ENCODE results near the gene NDRG4.

Gene NDRG4

GRCh38 chr16:58499615-58500351 is at the start of gene NDRG4:
TSS of gene NDRG4 (plus strand) at chr16:58500143. CDS start at chr16:58500249, 106 bp downstream.
- no peak for DNase-seq

DNA sequence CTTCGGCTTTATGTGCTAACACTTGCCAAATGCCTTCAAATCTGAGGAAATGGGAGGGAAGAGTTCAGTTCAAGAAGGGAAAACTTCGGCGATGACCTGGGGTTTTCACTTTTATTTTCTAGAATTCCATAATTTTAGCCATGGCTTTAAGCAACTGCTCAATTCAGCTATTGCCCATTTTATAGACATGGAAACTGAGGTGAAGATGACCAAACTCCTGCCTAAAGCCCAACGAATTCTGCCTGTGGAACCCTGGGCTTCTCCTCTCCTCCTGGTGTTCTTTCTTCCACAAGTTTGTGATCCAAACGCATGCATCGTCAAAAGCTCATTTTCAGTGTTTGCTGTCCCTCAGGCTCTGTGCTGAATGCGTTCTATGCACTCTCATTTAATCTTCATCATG is 49.4 kb upstream of the NDRG4 start:
- DNase-seq, result no peak

- DNase-seq, result no peak
Observed at GRCh38 chr16:58451265-58451689, 48.7 kb upstream of the NDRG4 start.

DNA sequence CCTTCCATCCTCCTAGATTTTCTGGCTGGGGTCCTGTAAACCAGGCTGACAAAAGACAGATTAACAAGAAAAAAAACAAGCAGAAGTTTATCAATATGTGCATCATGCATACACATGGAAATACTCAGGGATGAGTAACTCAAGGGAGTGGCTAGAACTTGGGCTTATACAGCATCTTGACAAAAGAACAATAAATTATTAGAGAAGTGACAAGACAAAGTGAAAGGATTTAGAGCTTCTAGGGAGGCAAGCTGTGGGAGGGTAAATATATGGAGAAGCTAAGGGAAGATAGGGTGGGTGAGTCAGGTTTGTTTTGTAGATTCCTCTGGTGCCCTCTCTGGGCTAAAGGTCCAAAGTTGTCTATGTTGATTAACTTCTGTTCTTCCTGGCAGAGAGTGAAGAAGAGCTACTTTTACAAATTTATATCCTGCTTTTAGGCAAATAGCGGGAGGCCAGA is 48.0 kb upstream of the NDRG4 start:
- DNase-seq, result no peak

- DNase-seq, result no peak
Observed at GRCh38 chr16:58452640-58453039, 47.3 kb upstream of the NDRG4 start.

GRCh38 chr16:58454178-58454577 is 45.8 kb upstream of the NDRG4 start:
- DNase-seq, result no peak

DNA sequence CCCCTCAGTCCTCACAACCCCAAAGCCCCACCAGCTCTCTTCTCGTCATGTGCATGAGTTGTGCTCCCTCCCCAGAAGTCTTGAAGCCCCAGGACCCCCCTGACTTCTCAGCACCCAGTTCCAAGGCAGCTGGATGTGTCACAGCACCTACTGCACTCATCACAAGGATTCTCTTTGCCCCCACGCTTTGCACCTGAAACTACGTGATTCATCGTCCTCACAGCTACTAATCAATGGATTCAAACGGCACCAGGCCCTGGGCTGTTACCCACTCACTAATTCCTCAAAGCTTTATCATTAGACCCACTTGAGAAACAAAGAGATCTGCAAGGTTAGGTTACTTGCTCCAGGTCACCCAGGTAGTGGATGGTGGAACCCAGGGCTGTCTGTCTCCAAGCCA is 45.1 kb upstream of the NDRG4 start:
- no peak for DNase-seq

DNA sequence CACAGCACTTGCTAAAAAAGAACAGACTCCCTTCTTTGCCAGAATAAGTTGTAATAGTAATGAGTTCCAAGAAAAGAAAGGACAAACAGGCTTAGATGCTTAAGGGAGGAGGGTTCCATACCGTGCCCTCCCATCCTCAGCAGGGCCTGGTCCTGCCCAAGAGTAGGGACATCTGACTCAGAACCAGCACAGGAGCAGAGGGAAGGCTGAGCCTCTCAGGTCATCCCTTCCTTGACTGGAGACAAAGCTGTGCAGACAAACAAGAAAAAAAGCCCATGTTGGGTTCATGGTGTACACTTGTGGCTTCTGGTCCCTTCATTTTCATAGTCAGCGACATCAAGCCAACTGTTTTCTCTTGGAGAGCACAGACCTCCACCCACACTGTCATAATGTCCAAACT is 44.2 kb upstream of the NDRG4 start:
- no peak for DNase-seq

- DNase-seq, result no peak
Observed at GRCh38 chr16:58456193-58456592, 43.8 kb upstream of the NDRG4 start.

GRCh38 chr16:58458606-58459343 is 41.2 kb upstream of the NDRG4 start:
- no peak for DNase-seq

GRCh38 chr16:58459344-58460218 is 40.4 kb upstream of the NDRG4 start:
- DNase-seq, result peak; percentile 21 to 23

DNA sequence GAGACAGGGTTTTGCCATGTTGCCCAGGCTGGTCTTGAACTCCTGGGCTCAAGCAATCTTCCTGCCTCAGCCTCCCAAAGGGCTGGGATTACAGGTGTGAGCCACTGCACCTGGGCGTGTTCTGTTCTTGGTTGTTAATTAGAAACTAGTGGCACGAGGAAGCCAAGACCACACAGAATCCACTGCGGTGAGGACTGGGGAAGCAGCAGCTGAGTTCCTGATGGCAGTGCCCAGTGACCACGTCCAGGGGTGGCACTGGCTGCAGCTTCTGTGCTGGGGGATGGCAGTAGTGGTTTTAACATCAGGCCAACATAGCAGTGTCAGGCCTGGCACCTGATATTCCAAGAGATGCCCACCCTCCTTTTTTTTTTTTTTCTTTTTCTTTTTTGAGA is 39.7 kb upstream of the NDRG4 start:
- DNase-seq, result no peak

- DNase-seq, result no peak
Observed at GRCh38 chr16:58461056-58461455, 38.9 kb upstream of the NDRG4 start.

GRCh38 chr16:58461640-58462039 is 38.3 kb upstream of the NDRG4 start:
- DNase-seq, result no peak

DNA sequence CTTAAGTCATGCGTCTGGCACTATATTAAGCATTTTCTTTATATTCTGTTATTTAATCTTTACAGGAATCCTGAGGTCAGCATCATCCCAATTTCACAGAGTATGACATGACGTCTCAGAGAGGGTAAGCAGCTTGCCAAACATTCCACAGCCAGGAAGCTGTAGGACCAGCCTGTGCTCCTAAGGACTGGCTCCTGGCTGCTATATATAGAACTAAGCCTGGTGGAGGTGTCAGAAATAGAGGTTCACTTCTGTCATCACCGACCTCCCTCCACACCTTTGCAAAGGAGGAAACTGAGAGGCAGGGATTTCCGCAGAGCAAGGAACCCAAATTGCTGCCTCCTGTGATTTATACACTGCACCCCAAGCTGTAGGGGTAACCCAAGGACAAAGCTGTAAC is 37.9 kb upstream of the NDRG4 start:
- no peak for DNase-seq

DNA sequence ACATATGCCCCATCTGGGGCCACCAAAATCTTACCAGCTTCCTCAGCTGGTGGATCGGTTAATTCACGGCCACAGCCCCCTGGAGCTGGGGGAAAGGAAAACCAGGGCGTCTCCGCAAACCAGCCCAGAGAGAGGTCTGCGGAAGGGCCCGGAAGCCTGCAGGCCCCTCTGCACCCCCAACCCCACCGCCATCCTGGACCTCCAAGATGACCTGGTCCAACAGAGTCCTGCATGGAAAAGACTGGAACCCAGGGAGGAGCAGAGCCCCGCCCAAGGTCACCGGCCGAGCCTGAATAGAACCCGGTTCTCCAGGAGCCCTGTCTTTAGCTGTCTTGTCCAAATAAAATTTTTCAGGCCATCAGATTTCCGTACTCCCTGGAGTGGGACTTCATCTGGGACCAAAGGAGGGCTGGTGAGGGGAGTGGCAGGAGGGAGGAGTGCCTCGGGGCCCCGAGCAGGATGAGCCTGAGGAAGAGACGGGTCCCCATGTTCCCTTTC is 37.4 kb upstream of the NDRG4 start:
- DNase-seq, result no peak

- DNase-seq, result peak in 1 of 2 donors; percentile 16
Observed at GRCh38 chr16:58462997-58463941, 36.7 kb upstream of the NDRG4 start.

DNA sequence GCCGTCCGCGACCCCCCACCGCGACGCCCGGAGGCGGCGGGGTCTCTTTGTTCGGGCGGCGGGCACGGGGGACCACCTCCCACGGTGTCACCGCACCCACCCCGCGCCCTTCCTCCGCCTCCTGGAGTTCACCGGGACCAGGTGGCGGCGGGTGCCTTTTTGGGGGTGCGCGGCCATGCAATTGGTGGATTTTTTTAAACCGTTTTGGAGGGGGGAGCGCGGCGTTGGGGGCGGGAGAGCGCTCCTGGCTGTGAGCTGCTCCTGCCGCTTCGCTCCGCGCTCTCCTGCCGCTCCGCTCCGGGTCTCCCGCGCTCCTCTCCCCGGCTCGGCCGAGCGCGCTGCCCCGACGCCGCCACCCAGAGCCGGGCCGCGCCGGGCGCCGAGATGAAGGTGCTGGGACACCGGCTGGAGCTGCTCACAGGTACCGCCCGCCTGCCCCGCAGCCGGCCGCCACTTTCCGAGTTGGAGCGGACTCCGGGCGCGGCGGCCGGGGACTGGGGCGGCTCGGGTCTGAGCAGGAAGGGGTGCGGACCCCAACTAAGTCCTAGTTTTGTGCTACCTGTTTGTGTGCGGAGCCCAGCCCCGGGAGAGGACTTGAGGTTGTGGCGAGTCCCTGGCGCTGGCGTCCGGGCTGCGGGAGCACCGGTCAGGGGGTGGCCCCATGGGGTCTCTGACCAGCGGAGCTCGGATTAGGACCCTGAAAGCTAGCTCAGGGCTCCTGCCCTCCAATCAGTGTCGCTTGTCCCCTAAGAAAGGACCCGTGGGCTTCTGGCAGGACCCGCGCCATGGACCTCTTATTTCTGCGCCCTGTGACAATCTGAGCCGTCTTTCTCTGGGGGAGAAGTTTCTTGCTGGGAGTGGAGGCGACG is 35.7 kb upstream of the NDRG4 start:
- DNase-seq, result no peak

DNA sequence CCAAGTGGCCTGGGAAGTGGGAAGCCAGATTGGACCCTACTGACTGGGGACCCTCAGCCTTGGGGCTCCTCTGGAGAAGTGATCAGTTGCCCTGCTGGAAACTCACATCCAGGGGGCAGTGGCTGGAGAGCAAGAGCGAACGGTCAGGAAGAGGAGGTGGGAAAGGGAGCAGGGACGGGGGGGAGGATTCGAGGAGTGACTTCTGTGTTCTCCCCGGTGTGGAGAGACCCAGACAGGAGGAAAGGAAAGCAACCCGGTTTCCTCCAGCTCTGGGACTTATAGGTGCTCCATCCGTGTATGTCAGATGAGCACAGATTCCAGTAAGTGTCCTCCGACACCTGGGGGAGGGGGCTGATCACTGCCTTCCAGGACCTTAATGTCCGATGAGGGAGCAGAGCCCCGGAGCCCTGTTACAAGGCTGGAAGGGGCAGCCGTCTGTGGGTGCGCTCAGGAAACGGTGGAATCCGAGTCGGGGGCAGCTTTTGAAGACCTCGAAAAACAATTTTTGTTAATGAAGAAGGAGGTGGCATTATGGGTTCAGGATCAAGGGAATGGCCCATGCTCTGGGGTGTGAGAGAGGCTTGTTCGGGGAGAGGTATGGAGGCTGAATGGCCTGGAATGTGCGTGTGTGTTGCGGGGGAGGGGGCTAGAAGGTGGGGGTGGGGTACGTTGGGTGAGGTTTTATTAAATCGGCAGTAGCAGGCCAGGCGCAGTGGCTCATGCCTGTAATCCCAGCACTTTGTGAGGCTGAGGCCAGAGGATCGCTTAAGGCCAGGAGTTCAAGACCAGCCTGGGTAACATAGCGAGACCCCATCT is 34.8 kb upstream of the NDRG4 start:
- no peak for DNase-seq

DNA sequence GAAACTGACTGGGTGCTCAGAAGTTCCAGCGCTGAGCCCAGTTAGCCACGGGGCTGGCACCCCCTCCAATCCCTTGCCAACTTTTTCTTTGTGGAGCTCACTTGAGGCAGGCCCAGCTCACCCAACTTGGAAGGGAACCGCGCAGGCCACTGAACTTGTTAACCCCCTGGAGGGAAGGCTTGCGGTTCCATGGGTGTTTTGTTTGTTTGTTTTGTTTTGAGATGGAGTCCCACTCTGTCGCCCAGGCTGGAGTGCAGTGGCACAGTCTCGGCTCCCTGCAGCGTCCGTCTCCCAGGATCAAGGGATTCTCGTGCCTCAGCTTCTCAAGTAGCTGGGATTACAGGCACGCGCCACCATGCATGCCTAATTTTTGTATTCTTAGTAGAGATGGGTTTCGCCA is 34.1 kb upstream of the NDRG4 start:
- no peak for DNase-seq
